K562 (cell line): Measurements from ENCODE around the gene ITGA6.

Experiments
- MEF2D ChIP-seq: conservative IDR thresholded peaks from 2 replicates; pipeline ENCODE4 v1.6.1; 2016; ENCODE audit warnings: low read depth, missing genetic modification characterization, missing compliant biosample characterization
- POLR2H ChIP-seq: IDR thresholded peaks from 2 replicates; pipeline ENCODE4 v1.6.1; 2016; ENCODE audit warnings: missing genetic modification characterization, low read depth, mild to moderate bottlenecking, control low read depth, missing compliant biosample characterization, moderate library complexity
- ZNF507 ChIP-seq: conservative IDR thresholded peaks from 2 replicates; pipeline ENCODE4 v1.6.1; 2017; ENCODE audit warnings: missing genetic modification characterization, missing compliant biosample characterization
- TF ChIP-seq, protein P1 (sequence below): fragments of 250-450 bp; sonication (Bioruptor Pico); IDR thresholded peaks from 2 replicates; pipeline ENCODE4 v1.4.0; 2020; ENCODE audit warnings: mild to moderate bottlenecking, moderate library complexity
- TF ChIP-seq, protein P2 (sequence below), 3 experiments: IDR thresholded peaks in 2 of 3; conservative IDR thresholded peaks in 1 of 3; 2 replicates each; pipeline ENCODE4 v1.5.1; 2011 to 2012; ENCODE audit warnings: low read length in 3 of 3, mild to moderate bottlenecking in 3 of 3, control low read depth in 2 of 3, improper control_type of control experiment in 1 of 3, inconsistent platforms in 1 of 3, low read depth in 1 of 3, mixed read lengths in 1 of 3, moderate library complexity in 1 of 3; ENCODE audit not compliant: insufficient read depth in 2 of 3

GRCh38 chr2:172496160-172496608, 68.8 kb downstream of the ITGA6 start:
- TF ChIP-seq, protein P1, sequence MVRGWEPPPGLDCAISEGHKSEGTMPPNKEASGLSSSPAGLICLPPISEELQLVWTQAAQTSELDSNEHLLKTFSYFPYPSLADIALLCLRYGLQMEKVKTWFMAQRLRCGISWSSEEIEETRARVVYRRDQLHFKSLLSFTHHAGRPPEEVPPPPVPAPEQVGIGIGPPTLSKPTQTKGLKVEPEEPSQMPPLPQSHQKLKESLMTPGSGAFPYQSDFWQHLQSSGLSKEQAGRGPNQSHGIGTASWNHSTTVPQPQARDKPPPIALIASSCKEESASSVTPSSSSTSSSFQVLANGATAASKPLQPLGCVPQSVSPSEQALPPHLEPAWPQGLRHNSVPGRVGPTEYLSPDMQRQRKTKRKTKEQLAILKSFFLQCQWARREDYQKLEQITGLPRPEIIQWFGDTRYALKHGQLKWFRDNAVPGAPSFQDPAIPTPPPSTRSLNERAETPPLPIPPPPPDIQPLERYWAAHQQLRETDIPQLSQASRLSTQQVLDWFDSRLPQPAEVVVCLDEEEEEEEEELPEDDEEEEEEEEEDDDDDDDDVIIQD (CRISPR knock-in tag): no peak
- no peak for TF ChIP-seq MEF2D
- TF ChIP-seq POLR2H (tag): no peak
- TF ChIP-seq, protein P2, sequence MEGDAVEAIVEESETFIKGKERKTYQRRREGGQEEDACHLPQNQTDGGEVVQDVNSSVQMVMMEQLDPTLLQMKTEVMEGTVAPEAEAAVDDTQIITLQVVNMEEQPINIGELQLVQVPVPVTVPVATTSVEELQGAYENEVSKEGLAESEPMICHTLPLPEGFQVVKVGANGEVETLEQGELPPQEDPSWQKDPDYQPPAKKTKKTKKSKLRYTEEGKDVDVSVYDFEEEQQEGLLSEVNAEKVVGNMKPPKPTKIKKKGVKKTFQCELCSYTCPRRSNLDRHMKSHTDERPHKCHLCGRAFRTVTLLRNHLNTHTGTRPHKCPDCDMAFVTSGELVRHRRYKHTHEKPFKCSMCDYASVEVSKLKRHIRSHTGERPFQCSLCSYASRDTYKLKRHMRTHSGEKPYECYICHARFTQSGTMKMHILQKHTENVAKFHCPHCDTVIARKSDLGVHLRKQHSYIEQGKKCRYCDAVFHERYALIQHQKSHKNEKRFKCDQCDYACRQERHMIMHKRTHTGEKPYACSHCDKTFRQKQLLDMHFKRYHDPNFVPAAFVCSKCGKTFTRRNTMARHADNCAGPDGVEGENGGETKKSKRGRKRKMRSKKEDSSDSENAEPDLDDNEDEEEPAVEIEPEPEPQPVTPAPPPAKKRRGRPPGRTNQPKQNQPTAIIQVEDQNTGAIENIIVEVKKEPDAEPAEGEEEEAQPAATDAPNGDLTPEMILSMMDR (IDR thresholded peaks at IDR 0.05 in 2 of 3, conservative IDR thresholded peaks at IDR 0.05 in 1 of 3; ENCODE audit: insufficient read depth in 2 of 3, low read depth in 1 of 3, low read length in 3 of 3): no peak
- no peak for TF ChIP-seq ZNF507 (tag)
